HepG2 (cell line): ENCODE measurements around the gene SF3B5. TPM values are rescaled to one million over a fixed set of nuclear protein-coding genes. Genes with fewer than 3 reads are reported as not detected.

ENCODE experiments used
- ATF7-NPFF ChIP-seq: sonication (generic); formaldehyde crosslinking; IDR thresholded peaks from 2 replicates; pipeline ENCODE4 v1.8.1; 2023; ENCODE audit warnings: mild to moderate bottlenecking, low read depth, missing genetic modification reagents, moderate library complexity
- KMT2A ChIP-seq: sonication (generic); formaldehyde crosslinking; IDR thresholded peaks from 2 replicates; pipeline ENCODE4 v1.4.0; 2020; ENCODE audit warnings: missing genetic modification reagents
- SKI ChIP-seq: fragments of 450-650 bp; IDR thresholded peaks from one replicate; pipeline ENCODE4 v1.6.1; 2018; ENCODE audit warnings: mild to moderate bottlenecking; ENCODE audit not compliant: partially characterized antibody
- TCF12 ChIP-seq, 2 experiments: fragments of 450-650 bp in 1 of 2; sonication (generic) in 1 of 2; formaldehyde crosslinking in 1 of 2; IDR thresholded peaks; 2 replicates each; pipeline versions ENCODE4 v1.6.1 to v1.8.0; 2017 to 2022; ENCODE audit warnings: antibody characterized with exemption in 1 of 2, mild to moderate bottlenecking in 1 of 2, missing genetic modification reagents in 1 of 2, moderate library complexity in 1 of 2
- ZBTB38 ChIP-seq: sonication (generic); formaldehyde crosslinking; IDR thresholded peaks from 2 replicates; pipeline ENCODE4 v1.5.1; 2020; ENCODE audit warnings: mild to moderate bottlenecking, missing genetic modification reagents
- ZFX ChIP-seq: sonication (generic); formaldehyde crosslinking; IDR thresholded peaks from 2 replicates; pipeline ENCODE4 v1.4.0; 2020; ENCODE audit warnings: mild to moderate bottlenecking, low read depth, missing genetic modification reagents, moderate library complexity
- ZNF317 ChIP-seq: sonication (generic); formaldehyde crosslinking; IDR thresholded peaks from 2 replicates; pipeline ENCODE4 v1.5.0; 2020; ENCODE audit warnings: mild to moderate bottlenecking, missing genetic modification reagents
- ZNF33A ChIP-seq: sonication (generic); formaldehyde crosslinking; IDR thresholded peaks from 2 replicates; pipeline ENCODE4 v1.5.1; 2020; ENCODE audit warnings: missing genetic modification reagents, mild to moderate bottlenecking, moderate library complexity, borderline replicate concordance
- ZNF350 ChIP-seq: sonication (generic); formaldehyde crosslinking; IDR thresholded peaks from 2 replicates; pipeline ENCODE4 v1.4.0; 2020; ENCODE audit warnings: mild to moderate bottlenecking, low read depth, missing genetic modification reagents, borderline replicate concordance
- ZNF432 ChIP-seq: sonication (generic); formaldehyde crosslinking; IDR thresholded peaks from 2 replicates; pipeline ENCODE4 v1.5.0; 2020; ENCODE audit warnings: missing genetic modification reagents, mild to moderate bottlenecking, borderline replicate concordance
- ZNF7 ChIP-seq: IDR thresholded peaks from 2 replicates; pipeline ENCODE4 v1.6.1; 2016; ENCODE audit warnings: missing biosample characterization, missing genetic modification reagents
- ZNF724P ChIP-seq: sonication (generic); formaldehyde crosslinking; IDR thresholded peaks from 2 replicates; pipeline ENCODE4 v1.8.0; 2022; ENCODE audit warnings: missing genetic modification reagents, borderline replicate concordance
- ZNF782 ChIP-seq: sonication (generic); formaldehyde crosslinking; IDR thresholded peaks from 2 replicates; pipeline ENCODE4 v1.4.0; 2020; ENCODE audit warnings: missing genetic modification reagents, mild to moderate bottlenecking, borderline replicate concordance
- polyA plus RNA-seq, 8 experiments: library from polyadenylated mRNA; depleted of rRNA in 3 of 8; stranded (reverse) in 7 of 8; unstranded in 1 of 8; fragments of >200 nt; fragmentation: Illumina TruSeq in 4 of 8; extraction: Trizol in 4 of 8; gene quantifications; 2 replicates each; pipeline versions ENCODE4 v1.2.1 to v1.2.3, GENCODE V29; 2011 to 2016; ENCODE audit warnings: low read depth in 4 of 8, missing spikeins in 1 of 8, mixed read lengths in 1 of 8; ENCODE audit not compliant: insufficient read depth in 1 of 8
- total RNA-seq, 5 experiments: library from RNA; depleted of rRNA; stranded (reverse); fragments of >200 nt; fragmentation: Illumina TruSeq; extraction: Trizol; gene quantifications; 2 replicates each; pipeline ENCODE4 v1.2.3, GENCODE V29; 2016; ENCODE audit warnings: low read depth in 1 of 5
- TF ChIP-seq, protein P1 (sequence below): sonication (generic); formaldehyde crosslinking; IDR thresholded peaks from 2 replicates; pipeline ENCODE4 v1.5.0; 2020; ENCODE audit warnings: mild to moderate bottlenecking, missing genetic modification reagents
- TF ChIP-seq, protein P2 (sequence below): sonication (generic); formaldehyde crosslinking; IDR thresholded peaks from 2 replicates; pipeline ENCODE4 v1.4.0; 2020; ENCODE audit warnings: missing genetic modification reagents
- TF ChIP-seq, protein P3 (sequence below): sonication (generic); formaldehyde crosslinking; IDR thresholded peaks from 2 replicates; pipeline ENCODE4 v1.5.0; 2020; ENCODE audit warnings: mild to moderate bottlenecking, missing genetic modification reagents
- TF ChIP-seq, protein P4 (sequence below): sonication (generic); formaldehyde crosslinking; IDR thresholded peaks from 2 replicates; pipeline ENCODE4 v1.5.1; 2020; ENCODE audit warnings: missing genetic modification reagents, mild to moderate bottlenecking, borderline replicate concordance
- TF ChIP-seq, protein P5 (sequence below): sonication (generic); formaldehyde crosslinking; IDR thresholded peaks from 2 replicates; pipeline ENCODE4 v1.8.1; 2023; ENCODE audit warnings: mild to moderate bottlenecking, missing genetic modification reagents, borderline replicate concordance
- TF ChIP-seq, protein P6 (sequence below): sonication (generic); formaldehyde crosslinking; conservative IDR thresholded peaks from 2 replicates; pipeline ENCODE4 v1.5.0; 2020; ENCODE audit warnings: missing genetic modification reagents

SF3B5 gene
- total and polyA plus RNA-seq, 2 of the 13 experiments (the other 11 are each of a cell fraction or from before 2014, with no cell fraction given): 263 to 292 TPM

DNA sequence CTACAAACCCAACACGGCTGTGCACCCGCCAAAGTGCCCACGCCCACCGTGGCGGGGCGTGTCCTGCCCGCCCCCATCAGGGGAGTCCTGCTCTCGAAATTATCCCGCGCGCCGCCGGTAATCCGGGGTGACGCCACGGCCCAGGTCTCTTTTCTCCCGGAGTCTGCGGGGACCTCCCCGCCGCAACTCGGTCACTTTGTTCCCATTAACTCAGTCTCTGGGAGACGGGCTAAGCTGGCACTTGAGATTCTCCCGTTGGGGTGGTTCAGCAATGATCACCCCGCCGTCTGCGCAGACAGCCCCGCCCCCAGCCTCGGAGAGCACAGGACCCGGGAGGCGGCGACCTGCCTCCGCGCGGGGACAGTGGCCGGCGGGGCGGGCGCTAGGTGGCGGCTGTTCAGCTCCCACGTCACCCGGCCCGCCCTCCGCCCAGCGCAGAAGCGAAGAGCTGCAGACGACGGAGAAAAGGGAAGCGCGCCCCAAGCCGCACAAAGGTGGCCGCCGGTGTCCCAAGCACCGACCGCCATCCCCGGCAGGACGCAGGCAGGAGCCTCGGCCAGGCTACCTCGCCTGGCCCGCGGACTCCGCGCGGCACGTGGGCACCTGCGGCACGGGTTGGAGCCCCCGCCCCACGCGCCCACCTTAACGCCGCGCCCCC, 31.5 kb downstream of the SF3B5 start (continued):
- TF ChIP-seq ATF7-NPFF (peak; percentile 79), ZNF7 (CRISPR knock-in tag) (no peak), ZBTB38 (CRISPR knock-in tag) (0 out of 2 replicates have a peak, but pooled peaks have one; percentile 47), SKI (peak; percentile 58), ZNF33A (no peak), KMT2A (CRISPR knock-in tag) (peak; percentile 54; the same call in 1 of the 2 replicates), TCF12 (IDR thresholded peaks at IDR 0.05) (no peak), TCF12 (CRISPR knock-in tag; IDR thresholded peaks at IDR 0.05) (no peak), ZNF724P (CRISPR knock-in tag) (no peak), ZFX (CRISPR knock-in tag) (peak; percentile 32; the same call in 1 of the 2 replicates), ZNF350 (0 out of 2 replicates have a peak, but pooled peaks have one; percentile 54), ZNF317 (CRISPR knock-in tag) (no peak), ZNF782 (CRISPR knock-in tag) (no peak; the same call in 1 of the 2 replicates), ZNF432 (CRISPR knock-in tag) (no peak)
- TF ChIP-seq, protein P1, sequence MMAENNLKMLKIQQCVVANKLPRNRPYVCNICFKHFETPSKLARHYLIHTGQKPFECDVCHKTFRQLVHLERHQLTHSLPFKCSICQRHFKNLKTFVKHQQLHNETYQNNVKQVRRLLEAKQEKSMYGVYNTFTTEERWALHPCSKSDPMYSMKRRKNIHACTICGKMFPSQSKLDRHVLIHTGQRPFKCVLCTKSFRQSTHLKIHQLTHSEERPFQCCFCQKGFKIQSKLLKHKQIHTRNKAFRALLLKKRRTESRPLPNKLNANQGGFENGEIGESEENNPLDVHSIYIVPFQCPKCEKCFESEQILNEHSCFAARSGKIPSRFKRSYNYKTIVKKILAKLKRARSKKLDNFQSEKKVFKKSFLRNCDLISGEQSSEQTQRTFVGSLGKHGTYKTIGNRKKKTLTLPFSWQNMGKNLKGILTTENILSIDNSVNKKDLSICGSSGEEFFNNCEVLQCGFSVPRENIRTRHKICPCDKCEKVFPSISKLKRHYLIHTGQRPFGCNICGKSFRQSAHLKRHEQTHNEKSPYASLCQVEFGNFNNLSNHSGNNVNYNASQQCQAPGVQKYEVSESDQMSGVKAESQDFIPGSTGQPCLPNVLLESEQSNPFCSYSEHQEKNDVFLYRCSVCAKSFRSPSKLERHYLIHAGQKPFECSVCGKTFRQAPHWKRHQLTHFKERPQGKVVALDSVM (CRISPR knock-in tag): peak; percentile 42; the same call in 1 of the 2 replicates
- TF ChIP-seq, protein P2, sequence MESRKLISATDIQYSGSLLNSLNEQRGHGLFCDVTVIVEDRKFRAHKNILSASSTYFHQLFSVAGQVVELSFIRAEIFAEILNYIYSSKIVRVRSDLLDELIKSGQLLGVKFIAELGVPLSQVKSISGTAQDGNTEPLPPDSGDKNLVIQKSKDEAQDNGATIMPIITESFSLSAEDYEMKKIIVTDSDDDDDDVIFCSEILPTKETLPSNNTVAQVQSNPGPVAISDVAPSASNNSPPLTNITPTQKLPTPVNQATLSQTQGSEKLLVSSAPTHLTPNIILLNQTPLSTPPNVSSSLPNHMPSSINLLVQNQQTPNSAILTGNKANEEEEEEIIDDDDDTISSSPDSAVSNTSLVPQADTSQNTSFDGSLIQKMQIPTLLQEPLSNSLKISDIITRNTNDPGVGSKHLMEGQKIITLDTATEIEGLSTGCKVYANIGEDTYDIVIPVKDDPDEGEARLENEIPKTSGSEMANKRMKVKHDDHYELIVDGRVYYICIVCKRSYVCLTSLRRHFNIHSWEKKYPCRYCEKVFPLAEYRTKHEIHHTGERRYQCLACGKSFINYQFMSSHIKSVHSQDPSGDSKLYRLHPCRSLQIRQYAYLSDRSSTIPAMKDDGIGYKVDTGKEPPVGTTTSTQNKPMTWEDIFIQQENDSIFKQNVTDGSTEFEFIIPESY (CRISPR knock-in tag): no peak
- TF ChIP-seq, protein P3, sequence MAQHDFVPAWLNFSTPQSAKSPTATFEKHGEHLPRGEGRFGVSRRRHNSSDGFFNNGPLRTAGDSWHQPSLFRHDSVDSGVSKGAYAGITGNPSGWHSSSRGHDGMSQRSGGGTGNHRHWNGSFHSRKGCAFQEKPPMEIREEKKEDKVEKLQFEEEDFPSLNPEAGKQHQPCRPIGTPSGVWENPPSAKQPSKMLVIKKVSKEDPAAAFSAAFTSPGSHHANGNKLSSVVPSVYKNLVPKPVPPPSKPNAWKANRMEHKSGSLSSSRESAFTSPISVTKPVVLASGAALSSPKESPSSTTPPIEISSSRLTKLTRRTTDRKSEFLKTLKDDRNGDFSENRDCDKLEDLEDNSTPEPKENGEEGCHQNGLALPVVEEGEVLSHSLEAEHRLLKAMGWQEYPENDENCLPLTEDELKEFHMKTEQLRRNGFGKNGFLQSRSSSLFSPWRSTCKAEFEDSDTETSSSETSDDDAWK (CRISPR knock-in tag): no peak
- TF ChIP-seq, protein P4, sequence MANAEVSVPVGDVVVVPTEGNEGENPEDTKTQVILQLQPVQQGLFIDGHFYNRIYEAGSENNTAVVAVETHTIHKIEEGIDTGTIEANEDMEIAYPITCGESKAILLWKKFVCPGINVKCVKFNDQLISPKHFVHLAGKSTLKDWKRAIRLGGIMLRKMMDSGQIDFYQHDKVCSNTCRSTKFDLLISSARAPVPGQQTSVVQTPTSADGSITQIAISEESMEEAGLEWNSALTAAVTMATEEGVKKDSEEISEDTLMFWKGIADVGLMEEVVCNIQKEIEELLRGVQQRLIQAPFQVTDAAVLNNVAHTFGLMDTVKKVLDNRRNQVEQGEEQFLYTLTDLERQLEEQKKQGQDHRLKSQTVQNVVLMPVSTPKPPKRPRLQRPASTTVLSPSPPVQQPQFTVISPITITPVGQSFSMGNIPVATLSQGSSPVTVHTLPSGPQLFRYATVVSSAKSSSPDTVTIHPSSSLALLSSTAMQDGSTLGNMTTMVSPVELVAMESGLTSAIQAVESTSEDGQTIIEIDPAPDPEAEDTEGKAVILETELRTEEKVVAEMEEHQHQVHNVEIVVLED (CRISPR knock-in tag): 0 out of 2 replicates have a peak, but pooled peaks have one; percentile 47
- TF ChIP-seq, protein P5, sequence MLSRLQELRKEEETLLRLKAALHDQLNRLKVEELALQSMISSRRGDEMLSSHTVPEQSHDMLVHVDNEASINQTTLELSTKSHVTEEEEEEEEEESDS (CRISPR knock-in tag): 0 out of 2 replicates have a peak, but pooled peaks have one; percentile 40
- TF ChIP-seq, protein P6, sequence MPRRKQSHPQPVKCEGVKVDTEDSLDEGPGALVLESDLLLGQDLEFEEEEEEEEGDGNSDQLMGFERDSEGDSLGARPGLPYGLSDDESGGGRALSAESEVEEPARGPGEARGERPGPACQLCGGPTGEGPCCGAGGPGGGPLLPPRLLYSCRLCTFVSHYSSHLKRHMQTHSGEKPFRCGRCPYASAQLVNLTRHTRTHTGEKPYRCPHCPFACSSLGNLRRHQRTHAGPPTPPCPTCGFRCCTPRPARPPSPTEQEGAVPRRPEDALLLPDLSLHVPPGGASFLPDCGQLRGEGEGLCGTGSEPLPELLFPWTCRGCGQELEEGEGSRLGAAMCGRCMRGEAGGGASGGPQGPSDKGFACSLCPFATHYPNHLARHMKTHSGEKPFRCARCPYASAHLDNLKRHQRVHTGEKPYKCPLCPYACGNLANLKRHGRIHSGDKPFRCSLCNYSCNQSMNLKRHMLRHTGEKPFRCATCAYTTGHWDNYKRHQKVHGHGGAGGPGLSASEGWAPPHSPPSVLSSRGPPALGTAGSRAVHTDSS: no peak
